Measurements from ENCODE around the gene RRP12. TPM values are rescaled to one million over a fixed set of nuclear protein-coding genes. Genes with fewer than 3 reads are reported as not detected.

RRP12 gene
- total RNA-seq, 2 donors from 2014 or later = 17.7 to 29.3 TPM

DNA sequence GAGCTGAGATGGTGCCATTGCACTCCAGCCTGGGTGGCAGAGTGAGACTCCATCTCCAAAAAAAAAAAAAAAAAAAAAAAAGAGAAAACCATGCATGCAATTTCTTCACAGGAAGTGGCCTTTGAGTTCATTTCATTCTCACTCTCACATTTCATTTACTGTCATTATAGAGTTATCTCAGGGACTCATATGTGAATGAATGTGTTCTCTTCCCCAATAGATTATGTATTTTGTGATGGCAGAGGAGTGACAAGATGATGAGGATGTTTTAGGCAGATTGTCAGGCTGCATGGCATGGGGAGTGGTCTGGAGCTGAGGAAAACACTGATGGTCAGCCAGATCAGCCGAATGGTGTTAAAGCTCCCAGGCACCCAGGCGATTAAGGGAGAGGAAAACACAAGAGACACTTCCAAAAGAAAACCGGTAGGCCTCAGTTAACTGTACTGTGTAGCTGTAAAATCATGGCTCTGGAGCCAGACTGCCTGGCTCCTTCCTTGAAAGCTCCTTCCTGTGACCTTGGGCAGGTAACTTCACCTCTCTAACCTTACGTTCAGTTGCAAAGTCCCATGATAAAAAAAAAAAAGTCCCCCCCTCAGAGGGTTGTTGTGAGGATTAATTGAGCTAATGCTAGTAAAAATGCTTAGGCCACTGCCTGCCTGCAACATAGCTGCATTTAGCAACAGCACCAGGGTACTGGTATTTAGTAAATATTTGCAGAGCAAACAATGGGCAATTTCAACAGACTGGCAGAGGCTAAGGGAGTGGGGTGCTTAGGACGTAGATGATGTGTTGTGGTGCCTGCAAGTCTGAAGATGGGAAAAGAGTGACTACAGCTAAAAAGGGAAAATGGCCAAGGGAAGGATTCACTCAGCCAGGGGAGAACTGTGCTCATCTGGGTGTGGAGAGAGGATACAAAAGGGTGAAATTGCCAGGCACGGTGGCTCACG lies 73.5 kb downstream of the RRP12 start:
- no peaks in the 10 kb centered on the region for H3K36me3 ChIP-seq
- no peaks in the 10 kb centered on the region for H3K9me3 ChIP-seq
- no peaks in the 10 kb centered on the region for H3K27me3 ChIP-seq (replicated peaks; ENCODE audit: insufficient read depth)
- H3K27ac ChIP-seq = no peak overlapping the region
- ATAC-seq (ENCODE audit: insufficient number of reproducible peaks, low FRiP score, low read depth) (no peak), DNase-seq (ENCODE audit: low spot score) (no peak)
- TF ChIP-seq, protein P1, sequence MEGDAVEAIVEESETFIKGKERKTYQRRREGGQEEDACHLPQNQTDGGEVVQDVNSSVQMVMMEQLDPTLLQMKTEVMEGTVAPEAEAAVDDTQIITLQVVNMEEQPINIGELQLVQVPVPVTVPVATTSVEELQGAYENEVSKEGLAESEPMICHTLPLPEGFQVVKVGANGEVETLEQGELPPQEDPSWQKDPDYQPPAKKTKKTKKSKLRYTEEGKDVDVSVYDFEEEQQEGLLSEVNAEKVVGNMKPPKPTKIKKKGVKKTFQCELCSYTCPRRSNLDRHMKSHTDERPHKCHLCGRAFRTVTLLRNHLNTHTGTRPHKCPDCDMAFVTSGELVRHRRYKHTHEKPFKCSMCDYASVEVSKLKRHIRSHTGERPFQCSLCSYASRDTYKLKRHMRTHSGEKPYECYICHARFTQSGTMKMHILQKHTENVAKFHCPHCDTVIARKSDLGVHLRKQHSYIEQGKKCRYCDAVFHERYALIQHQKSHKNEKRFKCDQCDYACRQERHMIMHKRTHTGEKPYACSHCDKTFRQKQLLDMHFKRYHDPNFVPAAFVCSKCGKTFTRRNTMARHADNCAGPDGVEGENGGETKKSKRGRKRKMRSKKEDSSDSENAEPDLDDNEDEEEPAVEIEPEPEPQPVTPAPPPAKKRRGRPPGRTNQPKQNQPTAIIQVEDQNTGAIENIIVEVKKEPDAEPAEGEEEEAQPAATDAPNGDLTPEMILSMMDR (IDR thresholded peaks at IDR 0.05) = no peak
- peaks cover 15 to 18% of the 10 kb centered on the region in 2 donors for H3K4me1 ChIP-seq (ENCODE audit: control insufficient read depth in 1 of 2, low read depth in 2 of 2)
- H3K4me3 ChIP-seq = no peak overlapping the region

DNA sequence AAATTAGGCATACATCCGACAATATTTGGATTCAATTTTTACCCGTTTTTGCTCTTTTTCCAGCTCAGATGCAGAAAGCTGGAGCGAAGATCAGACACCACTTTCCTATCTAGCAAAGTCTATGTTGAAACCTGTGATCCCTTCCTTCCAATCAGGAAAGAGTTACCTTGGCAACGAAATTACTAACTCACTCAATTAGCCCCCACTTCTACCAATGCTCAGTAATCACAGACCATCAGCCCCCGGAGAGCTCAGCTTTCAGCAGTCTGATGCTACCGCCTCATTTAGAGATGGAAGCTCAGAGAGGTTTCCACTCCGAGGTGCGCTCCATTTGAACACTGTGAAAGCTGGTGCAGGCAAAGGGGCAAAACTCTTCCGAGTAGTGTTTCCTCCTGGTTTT lies 75.4 kb downstream of the RRP12 start:
- Histone ChIP-seq H3K36me3 (no peaks in the 10 kb centered on the region), H3K4me3 (no peak overlapping the region), H3K27me3 (replicated peaks; ENCODE audit: insufficient read depth) (no peaks in the 10 kb centered on the region), H3K27ac (no peak overlapping the region), H3K9me3 (no peaks in the 10 kb centered on the region), H3K4me1 (ENCODE audit: control insufficient read depth in 1 of 2, low read depth in 2 of 2) (peaks cover 6 to 7% of the 10 kb centered on the region in 2 donors)
- DNase-seq (ENCODE audit: low spot score) (no peak), ATAC-seq (ENCODE audit: insufficient number of reproducible peaks, low FRiP score, low read depth) (no peak)
- TF ChIP-seq, protein P1 (IDR thresholded peaks at IDR 0.05) = no peak

DNA sequence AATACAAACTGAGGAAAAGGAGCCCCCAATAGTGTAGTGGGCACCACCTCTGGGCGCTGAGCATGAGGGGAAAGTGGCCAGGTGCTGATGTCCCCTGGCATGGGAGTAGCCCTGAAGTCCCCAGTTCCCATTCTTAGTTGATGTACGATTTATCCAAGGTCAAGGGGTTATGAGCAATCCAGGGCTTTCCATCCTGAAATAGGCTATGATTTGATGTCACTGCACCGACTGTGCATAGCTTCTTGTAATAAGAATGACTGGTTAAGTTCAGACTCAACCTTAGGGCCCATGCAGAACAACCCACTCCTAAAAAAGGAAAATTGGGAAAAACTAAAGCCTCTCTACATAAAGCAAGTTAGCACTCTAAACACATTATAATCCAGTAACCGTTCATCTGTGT lies 77.6 kb downstream of the RRP12 start:
- peaks cover 10 to 18% of the 10 kb centered on the region in 2 donors for H3K4me1 ChIP-seq (ENCODE audit: control insufficient read depth in 1 of 2, low read depth in 2 of 2)
- DNase-seq (ENCODE audit: low spot score) (no peak), ATAC-seq (ENCODE audit: insufficient number of reproducible peaks, low FRiP score, low read depth) (no peak)
- no peaks in the 10 kb centered on the region for H3K27me3 ChIP-seq (replicated peaks; ENCODE audit: insufficient read depth)
- TF ChIP-seq, protein P1 (IDR thresholded peaks at IDR 0.05) = no peak
- H3K9me3 ChIP-seq = no peaks in the 10 kb centered on the region
- H3K36me3 ChIP-seq = no peaks in the 10 kb centered on the region
- H3K27ac ChIP-seq = no peak overlapping the region
- H3K4me3 ChIP-seq = no peak overlapping the region

DNA sequence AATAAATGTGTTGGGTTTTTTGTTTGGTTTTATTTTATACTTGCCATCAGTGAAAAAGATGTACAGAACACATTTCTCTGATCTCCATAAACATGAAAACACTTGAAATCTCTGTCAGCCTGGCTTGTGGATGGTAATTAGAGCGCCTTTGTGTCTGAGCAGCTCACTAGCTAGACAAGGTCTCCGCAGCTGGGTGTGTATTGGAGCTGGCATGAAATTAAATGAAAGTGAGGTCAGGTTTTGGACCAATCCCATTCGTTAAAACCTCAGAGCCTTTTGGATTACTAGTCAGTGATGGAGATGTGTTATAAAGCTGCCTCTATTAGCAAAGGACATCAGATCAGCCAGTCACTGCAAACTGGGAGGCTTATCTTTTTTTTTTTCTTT lies 79.3 kb downstream of the RRP12 start:
- Histone ChIP-seq H3K4me1 (ENCODE audit: control insufficient read depth in 1 of 2, low read depth in 2 of 2) (peaks cover 10 to 18% of the 10 kb centered on the region in 2 donors), H3K9me3 (no peaks in the 10 kb centered on the region), H3K36me3 (no peaks in the 10 kb centered on the region), H3K27ac (no peak overlapping the region), H3K4me3 (peak overlapping the region; percentile 95), H3K27me3 (replicated peaks; ENCODE audit: insufficient read depth) (no peaks in the 10 kb centered on the region)
- DNase-seq (ENCODE audit: low spot score) (no peak), ATAC-seq (ENCODE audit: insufficient number of reproducible peaks, low FRiP score, low read depth) (no peak)
- TF ChIP-seq, protein P1 (IDR thresholded peaks at IDR 0.05) = no peak

DNA sequence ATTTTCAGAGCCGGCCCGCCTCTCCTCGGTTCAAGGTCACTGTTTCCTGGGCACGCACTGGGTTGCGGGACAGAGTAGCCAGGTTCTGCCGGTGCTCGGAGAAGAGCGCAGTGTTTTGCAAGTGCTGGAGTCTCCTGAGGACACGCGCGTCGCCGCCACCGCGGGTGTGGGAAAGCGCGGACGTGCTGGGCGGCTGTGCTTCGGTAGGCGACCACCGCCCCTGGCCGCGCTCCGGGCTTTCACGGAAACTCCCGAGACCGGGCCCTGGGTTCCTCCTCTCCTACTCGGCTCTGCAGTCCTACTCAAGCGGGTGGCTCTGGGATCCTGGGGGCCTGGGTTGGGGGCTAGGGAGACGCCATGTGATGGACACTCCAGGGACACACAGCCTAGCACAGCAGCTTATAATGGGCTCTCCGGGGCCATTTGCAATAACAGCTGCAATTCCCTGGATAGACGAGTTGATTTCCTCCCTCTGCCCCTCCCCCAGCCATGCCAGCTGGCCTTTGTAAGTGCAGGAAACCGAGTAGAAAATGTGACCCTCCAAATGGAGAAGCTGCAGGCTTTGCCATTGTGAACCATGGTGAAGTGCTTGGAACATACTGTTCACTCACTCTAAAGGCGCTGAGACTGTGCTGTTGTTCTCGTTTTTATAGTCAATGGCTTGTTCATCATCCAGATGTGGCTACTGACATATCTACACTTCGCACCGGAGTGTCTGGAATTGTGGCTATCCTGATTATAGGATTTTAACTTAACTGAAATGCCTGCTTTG lies 79.9 kb downstream of the RRP12 start:
- Histone ChIP-seq H3K27ac (peak overlapping the region in 1 of 2 donors; percentile 90), H3K4me1 (ENCODE audit: control insufficient read depth in 1 of 2, low read depth in 2 of 2) (peaks cover 10 to 18% of the 10 kb centered on the region in 2 donors), H3K9me3 (no peaks in the 10 kb centered on the region), H3K4me3 (peak overlapping the region; percentile 95), H3K36me3 (no peaks in the 10 kb centered on the region), H3K27me3 (replicated peaks; ENCODE audit: insufficient read depth) (no peaks in the 10 kb centered on the region)
- no peak for ATAC-seq (ENCODE audit: insufficient number of reproducible peaks, low FRiP score, low read depth)
- DNase-seq (ENCODE audit: low spot score) = no peak
- TF ChIP-seq, protein P1 (IDR thresholded peaks at IDR 0.05) = no peak
